ENCODE data around the gene MAP2K7.
"Not testable (repeated sequence)": the region's sequence is repeated elsewhere in the genome, so short reads cannot be mapped to it uniquely, and the experiment has no call there.

The MAP2K7 gene

DNA sequence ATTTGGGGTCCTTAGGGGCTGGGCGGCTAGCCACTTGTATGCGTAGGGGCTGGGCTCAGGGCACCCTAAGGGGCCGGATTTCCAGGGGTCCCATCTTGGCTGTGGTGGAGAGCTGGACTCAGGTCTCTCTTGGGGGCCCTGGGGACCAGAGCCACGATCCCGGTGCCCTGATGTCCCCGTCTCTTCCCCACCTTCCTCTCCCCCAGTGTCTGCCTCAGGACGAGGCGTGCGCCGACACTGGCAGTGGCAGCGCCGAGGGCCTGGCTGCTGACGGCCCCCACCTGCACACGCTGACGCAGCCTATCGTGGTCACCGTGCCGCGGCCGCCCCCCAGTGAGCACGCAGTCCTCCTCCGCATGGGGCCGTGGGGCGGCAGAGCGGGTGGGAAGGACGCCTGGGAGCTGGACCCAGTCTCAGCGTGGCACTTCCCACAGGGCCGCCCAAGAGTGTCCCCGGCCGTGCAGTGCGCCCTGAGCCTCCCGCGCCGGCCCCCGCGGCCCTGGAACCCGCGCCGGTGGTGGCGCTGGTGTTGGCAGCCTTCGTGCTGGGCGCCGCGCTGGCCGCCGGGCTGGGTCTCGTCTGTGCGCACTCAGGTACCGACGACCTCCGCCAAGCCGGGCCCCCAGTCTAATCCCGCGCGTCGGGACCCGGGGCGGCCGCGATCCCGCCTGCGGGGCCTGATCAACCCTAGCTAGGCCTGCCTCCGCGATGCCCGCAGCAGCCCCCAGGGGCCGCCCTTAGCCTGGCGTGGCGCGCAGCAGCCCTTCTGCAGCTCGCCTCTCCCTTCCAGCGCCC is 13.8 kb downstream of the MAP2K7 start:
- ATAC-seq (replicated peaks; ENCODE audit: extremely low read depth, poor library complexity, severe bottlenecking) (peak; percentile 12), DNase-seq (ENCODE audit: low spot score in 2 of 2) (peak; percentile 40 to 51)
- peaks cover 22% of the 10 kb centered on the region for H3K27me3 Mint-ChIP-seq
- H3K4me3 Mint-ChIP-seq, result peak overlapping the region; percentile 65
- H3K4me1 Mint-ChIP-seq, result peaks cover 36% of the 10 kb centered on the region
- peaks cover 26% of the 10 kb centered on the region for H3K36me3 Mint-ChIP-seq (ENCODE audit: insufficient read depth)
- no peak overlapping the region for H3K27ac Mint-ChIP-seq (ENCODE audit: low read depth)
- no peaks in the 10 kb centered on the region for H3K9me3 Mint-ChIP-seq

GRCh38 chr19:7918062-7918614 is 14.5 kb downstream of the MAP2K7 start:
- H3K36me3 Mint-ChIP-seq (ENCODE audit: insufficient read depth), result peaks cover 23% of the 10 kb centered on the region
- H3K27me3 Mint-ChIP-seq, result peaks cover 22% of the 10 kb centered on the region
- peak overlapping the region; percentile 65 for H3K4me3 Mint-ChIP-seq
- not testable (repeated sequence) for ATAC-seq (replicated peaks; ENCODE audit: extremely low read depth, poor library complexity, severe bottlenecking); H3K9me3 Mint-ChIP-seq; DNase-seq (ENCODE audit: low spot score in 2 of 2); H3K27ac Mint-ChIP-seq (ENCODE audit: low read depth)
- H3K4me1 Mint-ChIP-seq, result peaks cover 36% of the 10 kb centered on the region

GRCh38 chr19:7918615-7919421 is 15.1 kb downstream of the MAP2K7 start:
- no peak for DNase-seq (ENCODE audit: low spot score in 2 of 2)
- no peak overlapping the region for H3K27ac Mint-ChIP-seq (ENCODE audit: low read depth)
- H3K9me3 Mint-ChIP-seq, result no peaks in the 10 kb centered on the region

GRCh38 chr19:7919610-7920518 is 16.2 kb downstream of the MAP2K7 start, which contains the start of gene SNAPC2:
SNAPC2 (plus strand) TSS chr19:7920338; CDS start chr19:7920367, 29 bp downstream.
- Mint-ChIP-seq H3K4me3 (peak within 1 kb of the TSS; percentile 72), H3K4me1 (peaks cover 36% of the 10 kb centered on the region), H3K27ac (ENCODE audit: low read depth) (peak within 1 kb of the TSS; percentile 86), H3K9me3 (no peaks in the 10 kb centered on the region), H3K27me3 (peaks cover 21% of the 10 kb centered on the region), H3K36me3 (ENCODE audit: insufficient read depth) (peaks cover 24% of the 10 kb centered on the region)
- ATAC-seq (replicated peaks; ENCODE audit: extremely low read depth, poor library complexity, severe bottlenecking) (peak; percentile 73), DNase-seq (ENCODE audit: low spot score in 2 of 2) (peak; percentile 94 to 96)

More at GRCh38 chr19:7918615-7919421, 15.1 kb downstream of the MAP2K7 start:
- H3K36me3 Mint-ChIP-seq (ENCODE audit: insufficient read depth), result peaks cover 25% of the 10 kb centered on the region
- H3K27me3 Mint-ChIP-seq, result peaks cover 22% of the 10 kb centered on the region
- no peak for ATAC-seq (replicated peaks; ENCODE audit: extremely low read depth, poor library complexity, severe bottlenecking)
- H3K4me3 Mint-ChIP-seq, result peak overlapping the region; percentile 65
- H3K4me1 Mint-ChIP-seq, result peaks cover 36% of the 10 kb centered on the region

DNA sequence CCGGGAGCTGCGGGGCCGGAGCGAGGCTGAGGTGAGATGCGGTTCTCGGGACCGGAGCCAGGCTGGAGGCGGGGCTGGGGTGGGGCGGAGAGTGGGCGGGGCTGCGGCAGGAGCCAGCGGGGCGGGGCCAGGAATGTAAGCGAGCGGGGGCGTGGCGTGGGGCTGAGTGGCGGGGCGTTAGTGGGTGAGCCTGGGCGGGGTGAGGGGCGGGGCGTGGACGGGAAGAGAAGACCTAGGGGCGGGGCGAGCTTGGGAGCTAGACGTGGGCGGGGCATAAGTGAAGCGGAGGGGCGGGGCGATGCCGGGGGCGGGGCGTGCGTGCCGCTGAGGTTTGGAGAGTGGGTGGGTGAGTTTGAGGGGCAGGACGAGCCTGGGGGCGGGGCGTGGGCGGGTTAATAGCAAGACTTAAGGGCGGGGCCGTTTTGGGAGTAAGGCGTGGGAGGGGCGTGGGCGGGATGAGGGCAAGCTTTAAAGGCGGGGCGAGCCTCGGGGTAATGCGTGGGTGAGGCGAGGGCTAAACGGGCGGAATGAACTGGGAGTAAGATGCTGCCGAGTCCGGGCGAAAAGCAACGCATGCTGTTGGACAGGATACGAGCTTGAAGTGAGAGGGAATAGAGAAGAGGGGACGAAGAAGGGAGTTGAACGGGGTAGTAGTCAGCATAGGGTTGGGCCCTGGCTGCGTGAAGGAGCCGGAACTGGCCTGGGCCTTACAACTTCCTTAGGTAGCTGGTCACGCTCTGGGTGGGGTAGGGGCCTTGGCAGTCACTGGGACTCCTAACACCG is 17.0 kb downstream of the MAP2K7 start:
- Mint-ChIP-seq H3K36me3 (ENCODE audit: insufficient read depth) (peaks cover 26% of the 10 kb centered on the region), H3K27ac (ENCODE audit: low read depth) (peak overlapping the region; percentile 86), H3K27me3 (peaks cover 12% of the 10 kb centered on the region), H3K4me1 (peaks cover 33% of the 10 kb centered on the region), H3K4me3 (peak overlapping the region; percentile 72), H3K9me3 (no peaks in the 10 kb centered on the region)
- DNase-seq (ENCODE audit: low spot score in 2 of 2), result peak; percentile 93 to 95
- peak; percentile 52 for ATAC-seq (replicated peaks; ENCODE audit: extremely low read depth, poor library complexity, severe bottlenecking)

- H3K27ac Mint-ChIP-seq (ENCODE audit: low read depth), result peak overlapping the region; percentile 86
- ATAC-seq (replicated peaks; ENCODE audit: extremely low read depth, poor library complexity, severe bottlenecking) (no peak), DNase-seq (ENCODE audit: low spot score in 2 of 2) (no peak)
- peaks cover 31% of the 10 kb centered on the region for H3K4me1 Mint-ChIP-seq
- peak overlapping the region; percentile 72 for H3K4me3 Mint-ChIP-seq
- peaks cover 28% of the 10 kb centered on the region for H3K36me3 Mint-ChIP-seq (ENCODE audit: insufficient read depth)
- peaks cover 10% of the 10 kb centered on the region for H3K27me3 Mint-ChIP-seq
- H3K9me3 Mint-ChIP-seq, result no peaks in the 10 kb centered on the region
These were observed 17.8 kb downstream of the MAP2K7 start for GRCh38 chr19:7921302-7921966.

DNA sequence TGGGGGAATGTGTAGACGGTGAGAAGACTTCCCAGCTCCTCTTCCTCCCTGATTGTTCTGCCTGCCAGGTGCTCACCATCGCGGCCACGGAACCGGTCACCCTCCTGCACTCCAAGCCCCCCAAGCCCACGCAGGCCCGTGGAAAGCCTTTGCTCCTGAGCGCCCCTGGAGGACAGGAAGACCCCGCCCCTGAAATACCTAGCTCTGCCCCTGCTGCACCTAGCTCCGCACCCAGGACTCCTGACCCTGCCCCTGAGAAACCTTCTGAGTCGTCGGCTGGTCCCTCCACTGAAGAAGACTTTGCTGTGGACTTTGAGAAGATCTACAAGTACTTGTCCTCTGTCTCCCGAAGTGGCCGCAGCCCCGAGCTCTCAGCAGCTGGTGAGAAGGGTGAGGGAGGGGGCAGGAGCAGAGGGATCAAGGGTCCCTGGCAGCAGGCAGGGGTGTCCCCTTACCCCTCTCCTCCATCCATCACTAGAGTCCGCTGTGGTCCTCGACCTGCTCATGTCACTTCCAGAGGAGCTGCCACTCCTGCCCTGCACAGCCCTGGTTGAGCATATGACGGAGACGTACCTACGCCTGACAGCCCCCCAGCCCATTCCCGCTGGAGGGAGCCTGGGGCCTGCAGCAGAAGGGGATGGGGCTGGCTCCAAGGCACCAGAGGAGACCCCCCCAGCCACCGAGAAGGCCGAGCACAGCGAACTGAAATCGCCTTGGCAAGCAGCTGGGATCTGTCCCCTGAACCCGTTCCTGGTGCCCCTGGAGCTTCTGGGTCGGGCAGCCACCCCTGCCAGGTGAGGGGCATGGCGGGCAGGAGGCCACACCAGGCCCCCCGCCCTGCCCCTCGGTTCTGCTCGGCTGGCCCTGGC is 18.5 kb downstream of the MAP2K7 start:
- ATAC-seq (replicated peaks; ENCODE audit: extremely low read depth, poor library complexity, severe bottlenecking) (no peak), DNase-seq (ENCODE audit: low spot score in 2 of 2) (no peak)
- Mint-ChIP-seq H3K9me3 (no peaks in the 10 kb centered on the region), H3K4me1 (peaks cover 31% of the 10 kb centered on the region), H3K27me3 (peaks cover 10% of the 10 kb centered on the region), H3K27ac (ENCODE audit: low read depth) (no peak overlapping the region), H3K4me3 (peak overlapping the region; percentile 40), H3K36me3 (ENCODE audit: insufficient read depth) (peaks cover 28% of the 10 kb centered on the region)

GRCh38 chr19:7922836-7923195 is 19.1 kb downstream of the MAP2K7 start:
- peaks cover 28% of the 10 kb centered on the region for H3K36me3 Mint-ChIP-seq (ENCODE audit: insufficient read depth)
- peaks cover 10% of the 10 kb centered on the region for H3K27me3 Mint-ChIP-seq
- DNase-seq (ENCODE audit: low spot score in 2 of 2) (no peak), ATAC-seq (replicated peaks; ENCODE audit: extremely low read depth, poor library complexity, severe bottlenecking) (no peak)
- peaks cover 28% of the 10 kb centered on the region for H3K4me1 Mint-ChIP-seq
- H3K4me3 Mint-ChIP-seq, result peak overlapping the region; percentile 25
- no peaks in the 10 kb centered on the region for H3K9me3 Mint-ChIP-seq
- H3K27ac Mint-ChIP-seq (ENCODE audit: low read depth), result peak overlapping the region; percentile 71

DNA sequence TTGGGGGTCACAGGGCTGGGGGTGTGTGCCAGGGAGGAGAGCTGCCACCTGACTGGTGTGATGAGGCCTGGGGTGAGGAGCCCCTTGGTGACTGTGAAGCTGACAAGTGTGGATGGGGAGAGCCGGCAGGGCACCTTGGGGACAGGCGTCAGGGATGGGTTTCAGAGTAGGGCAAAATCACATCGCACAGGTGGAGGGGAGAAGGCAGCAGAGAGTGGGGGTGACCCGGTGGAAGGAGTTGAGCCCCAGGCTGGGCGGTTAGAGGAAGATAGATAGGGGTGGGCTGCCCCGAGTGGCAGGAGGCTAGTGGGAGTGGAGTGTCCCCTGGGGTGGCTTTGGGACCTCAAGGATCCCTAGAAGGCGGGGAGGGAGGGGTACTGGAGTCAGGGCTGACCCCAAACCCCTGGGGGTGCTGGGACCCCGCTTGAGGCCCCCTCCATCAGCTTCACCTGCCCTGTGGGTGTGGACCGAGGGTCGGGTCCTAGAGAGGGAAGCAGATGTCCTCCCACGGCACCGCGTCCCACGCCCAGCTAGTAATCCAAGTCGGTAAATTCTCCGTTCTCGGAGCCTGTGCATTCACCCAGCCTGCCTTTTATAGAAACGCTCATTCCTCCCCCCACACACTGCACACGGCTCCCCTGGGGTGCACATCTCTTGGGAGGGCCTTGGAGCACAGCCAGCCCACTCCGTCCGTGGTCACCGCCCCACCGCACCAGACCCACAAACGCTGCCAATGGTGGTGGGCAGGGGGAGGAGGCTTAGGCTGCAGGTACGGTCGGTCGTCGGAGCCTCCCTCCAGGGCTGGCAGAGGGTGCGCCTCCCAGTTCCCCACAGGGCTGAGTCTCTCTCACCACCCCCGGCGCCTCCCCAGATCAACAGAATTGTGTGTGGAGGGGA is 19.9 kb downstream of the MAP2K7 start:
- no peak for ATAC-seq (replicated peaks; ENCODE audit: extremely low read depth, poor library complexity, severe bottlenecking)
- H3K4me1 Mint-ChIP-seq, result peaks cover 25% of the 10 kb centered on the region
- peak overlapping the region; percentile 65 for H3K4me3 Mint-ChIP-seq

DNA sequence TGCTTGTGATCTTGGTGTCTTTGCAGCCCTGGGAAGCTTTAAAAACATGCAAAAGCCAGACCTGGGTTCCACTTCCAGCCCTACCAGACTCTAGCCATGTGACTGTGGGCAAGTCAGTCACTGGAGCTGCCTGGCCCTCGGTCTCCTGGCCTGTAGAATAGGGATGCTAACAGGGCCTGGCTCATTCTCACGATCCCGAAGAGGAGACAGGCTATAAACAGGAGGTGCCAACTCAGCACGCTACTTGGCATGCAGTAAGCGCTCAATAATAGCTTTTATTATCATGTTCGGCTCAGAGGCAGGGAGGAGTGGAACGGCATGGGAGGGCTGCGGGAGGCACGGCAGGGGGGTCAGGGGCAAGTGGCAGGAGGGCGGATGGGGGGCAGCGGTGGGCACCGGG is 20.6 kb downstream of the MAP2K7 start:
- ATAC-seq (replicated peaks; ENCODE audit: extremely low read depth, poor library complexity, severe bottlenecking) (no peak), DNase-seq (ENCODE audit: low spot score in 2 of 2) (no peak)
- Mint-ChIP-seq H3K4me3 (peak overlapping the region; percentile 65), H3K27me3 (peaks cover 9% of the 10 kb centered on the region), H3K4me1 (peaks cover 31% of the 10 kb centered on the region), H3K36me3 (ENCODE audit: insufficient read depth) (peaks cover 32% of the 10 kb centered on the region), H3K27ac (ENCODE audit: low read depth) (no peak overlapping the region), H3K9me3 (no peaks in the 10 kb centered on the region)

More for the DNA sequence above, 19.9 kb downstream of the MAP2K7 start:
- Mint-ChIP-seq H3K36me3 (ENCODE audit: insufficient read depth) (peaks cover 27% of the 10 kb centered on the region), H3K27ac (ENCODE audit: low read depth) (peak overlapping the region; percentile 71), H3K9me3 (no peaks in the 10 kb centered on the region), H3K27me3 (peaks cover 10% of the 10 kb centered on the region)
- DNase-seq (ENCODE audit: low spot score in 2 of 2), result no peak

Data from central memory CD8-positive, alpha-beta T cell (primary cell).